Measurements from ENCODE around the gene PRKCE. TPM values are rescaled to one million over a fixed set of nuclear protein-coding genes. Genes with fewer than 3 reads are reported as not detected.

The PRKCE gene
- total and polyA plus RNA-seq, 2 donors (not counting 1 experiment from before 2014, with no cell fraction given) = 14.1 to 19.0 TPM

DNA sequence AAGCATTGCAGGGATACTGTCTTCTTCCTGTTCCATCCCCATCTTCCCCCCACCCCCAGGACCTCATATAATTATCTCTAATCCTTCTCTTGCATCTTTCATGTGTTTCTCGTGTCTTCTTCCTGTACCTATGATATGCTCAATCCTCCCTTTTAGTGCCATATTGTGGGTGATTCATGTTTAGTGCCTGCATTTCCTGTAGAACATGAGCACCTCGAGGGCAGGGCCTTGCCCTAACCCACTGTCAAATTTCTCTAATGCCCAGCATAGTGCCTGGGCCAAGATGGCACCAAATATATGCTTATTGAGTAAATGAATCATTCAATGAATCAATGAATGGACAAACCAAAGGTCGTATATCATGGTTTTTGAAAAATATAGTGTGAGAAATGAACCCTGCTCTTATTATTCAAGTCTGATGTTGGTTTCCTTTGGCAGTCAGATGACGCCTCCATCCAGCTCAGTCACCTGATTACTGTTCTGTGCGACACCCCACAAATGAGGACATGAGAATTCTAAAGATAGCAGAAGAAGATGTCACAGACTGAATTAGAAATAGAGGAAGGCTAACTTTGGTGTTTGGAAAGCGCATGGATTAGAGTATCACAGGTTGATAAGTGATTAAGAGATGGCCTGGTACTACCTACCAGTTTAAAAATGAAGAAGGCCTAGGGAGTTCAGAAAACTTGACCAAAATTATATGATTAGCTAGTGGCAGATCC lies 278.4 kb downstream of the PRKCE start:
- H4K20me1 ChIP-seq (ENCODE audit: control insufficient read depth, extremely low read depth, insufficient read depth, low read length) = no peaks in the 10 kb centered on the region
- no peaks in the 10 kb centered on the region for H3K36me3 ChIP-seq (ENCODE audit: control insufficient read depth, insufficient read depth, low read length)
- H3K4me1 ChIP-seq (ENCODE audit: control insufficient read depth, extremely low read depth, insufficient read depth, low read length) = peaks cover 2% of the 10 kb centered on the region
- DNase-seq (ENCODE audit: low read depth in 2 of 2) = no peak
- no peaks in the 10 kb centered on the region for H3K9me3 ChIP-seq (ENCODE audit: control insufficient read depth, insufficient read depth, low read depth, low read length)
- no peak overlapping the region for H3K27ac ChIP-seq (ENCODE audit: insufficient read depth, low read length)
- H2AFZ ChIP-seq (ENCODE audit: low read length) = no peak overlapping the region
- H3K9ac ChIP-seq (ENCODE audit: insufficient read depth, low read length) = no peak overlapping the region
- no peak overlapping the region for H3K4me2 ChIP-seq (ENCODE audit: extremely low read depth, insufficient read depth, low read length)
- no peaks in the 10 kb centered on the region for H3K79me2 ChIP-seq (ENCODE audit: control insufficient read depth, insufficient read depth, low read length)
- no peak overlapping the region for H3K4me3 ChIP-seq (replicated peaks in 1 of 4; ENCODE audit: control extremely low read depth in 1 of 4, insufficient read depth in 1 of 4, low read depth in 3 of 4, low read length in 4 of 4)
- H3K27me3 ChIP-seq (ENCODE audit: control insufficient read depth, insufficient read depth, low read length) = no peaks in the 10 kb centered on the region
- TF ChIP-seq CTCF (conservative IDR thresholded peaks at IDR 0.05 in 1 of 2, IDR thresholded peaks at IDR 0.05 in 1 of 2; ENCODE audit: low read depth in 1 of 2, low read length in 2 of 2) (no peak), EZH2 (IDR thresholded peaks at IDR 0.05; ENCODE audit: low read length, missing control alignments) (no peak)

DNA sequence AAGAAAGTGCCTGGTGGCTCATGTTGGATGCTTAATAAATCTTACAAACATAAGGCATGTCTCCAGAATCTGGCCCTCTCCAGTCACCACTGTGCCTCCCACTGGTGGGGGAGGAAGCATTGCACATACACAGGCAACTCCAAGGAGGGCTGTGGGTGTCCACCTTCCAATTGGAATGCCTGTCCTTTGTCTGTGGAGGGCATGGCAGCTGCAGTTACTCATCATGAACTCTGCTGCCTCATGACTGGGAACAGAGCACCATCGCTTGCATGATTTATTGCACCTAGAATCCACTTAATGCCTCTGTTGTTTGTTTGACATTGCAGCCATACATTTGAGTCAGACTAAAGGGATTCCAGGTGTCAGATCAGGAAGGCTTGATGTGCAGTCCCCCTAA lies 278.9 kb downstream of the PRKCE start:
- H3K9me3 ChIP-seq (ENCODE audit: control insufficient read depth, insufficient read depth, low read depth, low read length) = no peaks in the 10 kb centered on the region
- H2AFZ ChIP-seq (ENCODE audit: low read length) = no peak overlapping the region
- no peaks in the 10 kb centered on the region for H4K20me1 ChIP-seq (ENCODE audit: control insufficient read depth, extremely low read depth, insufficient read depth, low read length)
- TF ChIP-seq EZH2 (IDR thresholded peaks at IDR 0.05; ENCODE audit: low read length, missing control alignments) (no peak), CTCF (conservative IDR thresholded peaks at IDR 0.05 in 1 of 2, IDR thresholded peaks at IDR 0.05 in 1 of 2; ENCODE audit: low read depth in 1 of 2, low read length in 2 of 2) (no peak)
- no peaks in the 10 kb centered on the region for H3K27me3 ChIP-seq (ENCODE audit: control insufficient read depth, insufficient read depth, low read length)
- no peaks in the 10 kb centered on the region for H3K36me3 ChIP-seq (ENCODE audit: control insufficient read depth, insufficient read depth, low read length)
- H3K27ac ChIP-seq (ENCODE audit: insufficient read depth, low read length) = no peak overlapping the region
- H3K9ac ChIP-seq (ENCODE audit: insufficient read depth, low read length) = no peak overlapping the region
- H3K4me1 ChIP-seq (ENCODE audit: control insufficient read depth, extremely low read depth, insufficient read depth, low read length) = peaks cover 2% of the 10 kb centered on the region
- no peaks in the 10 kb centered on the region for H3K79me2 ChIP-seq (ENCODE audit: control insufficient read depth, insufficient read depth, low read length)
- peak in 1 of 2 donors; percentile 87 for DNase-seq (ENCODE audit: low read depth in 2 of 2)
- H3K4me2 ChIP-seq (ENCODE audit: extremely low read depth, insufficient read depth, low read length) = no peak overlapping the region
- no peak overlapping the region for H3K4me3 ChIP-seq (replicated peaks in 1 of 4; ENCODE audit: control extremely low read depth in 1 of 4, insufficient read depth in 1 of 4, low read depth in 3 of 4, low read length in 4 of 4)

- Histone ChIP-seq H3K4me3 (replicated peaks in 1 of 4; ENCODE audit: control extremely low read depth in 1 of 4, insufficient read depth in 1 of 4, low read depth in 3 of 4, low read length in 4 of 4) (no peak overlapping the region), H3K9ac (ENCODE audit: insufficient read depth, low read length) (no peak overlapping the region), H3K4me2 (ENCODE audit: extremely low read depth, insufficient read depth, low read length) (no peak overlapping the region), H3K9me3 (ENCODE audit: control insufficient read depth, insufficient read depth, low read depth, low read length) (no peaks in the 10 kb centered on the region), H3K4me1 (ENCODE audit: control insufficient read depth, extremely low read depth, insufficient read depth, low read length) (peaks cover 11% of the 10 kb centered on the region), H3K79me2 (ENCODE audit: control insufficient read depth, insufficient read depth, low read length) (no peaks in the 10 kb centered on the region), H2AFZ (ENCODE audit: low read length) (no peak overlapping the region), H4K20me1 (ENCODE audit: control insufficient read depth, extremely low read depth, insufficient read depth, low read length) (no peaks in the 10 kb centered on the region), H3K27ac (ENCODE audit: insufficient read depth, low read length) (no peak overlapping the region), H3K36me3 (ENCODE audit: control insufficient read depth, insufficient read depth, low read length) (no peaks in the 10 kb centered on the region), H3K27me3 (ENCODE audit: control insufficient read depth, insufficient read depth, low read length) (no peaks in the 10 kb centered on the region)
- no peak for TF ChIP-seq CTCF (conservative IDR thresholded peaks at IDR 0.05 in 1 of 2, IDR thresholded peaks at IDR 0.05 in 1 of 2; ENCODE audit: low read depth in 1 of 2, low read length in 2 of 2)
- TF ChIP-seq EZH2 (IDR thresholded peaks at IDR 0.05; ENCODE audit: low read length, missing control alignments) = no peak
- DNase-seq (ENCODE audit: low read depth in 2 of 2) = peak; percentile 61 to 89
These were observed 281.0 kb downstream of the PRKCE start for GRCh38 chr2:45932278-45932975.

Data from fibroblast of lung (primary cell).